NCI-H526 (cell line): Measurements from ENCODE around the gene PGAP3.
A peak's percentile ranks its signal among the peaks of the same experiment; 100 is the strongest.

Experiments
- DNase-seq, 2 experiments: peaks; one replicate each; lab custom pipeline; 2025; lab: John Stamatoyannopoulos, UW

Gene PGAP3

DNA sequence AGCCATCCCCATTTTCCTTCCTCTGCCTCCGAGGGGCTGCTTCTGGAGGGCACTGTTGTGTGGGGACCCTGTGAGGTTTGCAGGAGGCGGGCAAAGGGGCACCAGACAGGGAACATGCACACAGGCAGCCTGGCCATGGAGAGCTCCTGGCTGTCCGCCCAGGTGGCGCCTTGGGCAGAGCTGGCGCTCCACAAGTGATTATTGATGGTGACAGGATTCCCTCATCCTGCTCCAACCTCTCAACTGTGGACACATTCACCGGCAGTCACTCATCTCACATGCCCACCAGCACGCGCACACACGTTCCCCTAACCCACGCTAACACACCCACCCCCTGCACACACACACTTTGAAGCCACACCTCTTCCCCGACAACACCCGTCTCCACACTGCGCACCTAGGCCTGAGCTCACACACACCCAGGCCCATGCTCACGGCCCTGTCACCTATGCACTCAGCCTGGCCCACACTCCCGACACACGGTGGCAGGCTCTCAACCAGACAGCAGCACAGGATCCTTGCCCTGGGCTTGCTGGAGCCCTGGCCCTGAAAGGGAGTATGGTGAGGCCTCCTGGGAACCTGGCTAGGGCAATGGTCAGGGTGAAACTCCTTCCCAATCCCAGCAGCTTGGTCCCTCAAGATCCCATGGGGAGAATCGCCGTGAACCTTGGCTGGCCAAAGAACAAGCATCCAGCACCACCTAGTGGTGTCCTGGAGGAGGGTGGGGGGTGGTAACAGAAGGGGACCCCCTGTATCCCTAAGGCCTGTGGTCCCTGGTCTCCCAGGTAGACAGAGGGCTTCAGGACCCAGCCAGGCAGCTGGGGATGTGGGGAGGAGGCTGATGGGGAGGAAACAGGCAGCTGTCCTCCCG lies 16.0 kb downstream of the PGAP3 start:
- peak in 1 of 2 experiments; percentile 52 for DNase-seq

GRCh38 chr17:39670746-39671145 lies 17.1 kb downstream of the PGAP3 start:
- DNase-seq: no peak

DNA sequence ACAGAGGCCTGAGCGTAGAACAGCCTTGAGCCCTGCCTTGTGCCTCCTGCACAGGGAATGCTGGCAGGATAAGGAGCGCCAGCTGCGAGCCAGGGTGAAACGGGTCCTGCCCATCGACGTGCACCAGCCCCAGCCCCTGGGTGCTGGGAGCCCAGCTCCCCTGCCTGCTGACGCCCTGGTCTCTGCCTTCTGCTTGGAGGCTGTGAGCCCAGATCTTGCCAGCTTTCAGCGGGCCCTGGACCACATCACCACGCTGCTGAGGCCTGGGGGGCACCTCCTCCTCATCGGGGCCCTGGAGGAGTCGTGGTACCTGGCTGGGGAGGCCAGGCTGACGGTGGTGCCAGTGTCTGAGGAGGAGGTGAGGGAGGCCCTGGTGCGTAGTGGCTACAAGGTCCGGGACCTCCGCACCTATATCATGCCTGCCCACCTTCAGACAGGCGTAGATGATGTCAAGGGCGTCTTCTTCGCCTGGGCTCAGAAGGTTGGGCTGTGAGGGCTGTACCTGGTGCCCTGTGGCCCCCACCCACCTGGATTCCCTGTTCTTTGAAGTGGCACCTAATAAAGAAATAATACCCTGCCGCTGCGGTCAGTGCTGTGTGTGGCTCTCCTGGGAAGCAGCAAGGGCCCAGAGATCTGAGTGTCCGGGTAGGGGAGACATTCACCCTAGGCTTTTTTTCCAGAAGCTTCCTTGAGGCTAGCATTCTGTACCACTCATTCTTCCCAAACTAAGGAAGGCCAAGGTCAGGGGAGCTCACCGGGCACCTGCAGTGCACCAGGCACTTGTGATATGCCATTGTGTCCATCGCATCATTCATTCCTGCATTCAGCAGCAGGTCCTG lies 17.7 kb downstream of the PGAP3 start:
- DNase-seq: no peak

- peak in 1 of 2 experiments; percentile 87 for DNase-seq
Observed at GRCh38 chr17:39667945-39668924, 19.6 kb downstream of the PGAP3 start, which contains the start of gene PNMT. Gene PNMT, plus strand, starts transcription at chr17:39668453. Its CDS starts 23 bp downstream, at chr17:39668476.

DNA sequence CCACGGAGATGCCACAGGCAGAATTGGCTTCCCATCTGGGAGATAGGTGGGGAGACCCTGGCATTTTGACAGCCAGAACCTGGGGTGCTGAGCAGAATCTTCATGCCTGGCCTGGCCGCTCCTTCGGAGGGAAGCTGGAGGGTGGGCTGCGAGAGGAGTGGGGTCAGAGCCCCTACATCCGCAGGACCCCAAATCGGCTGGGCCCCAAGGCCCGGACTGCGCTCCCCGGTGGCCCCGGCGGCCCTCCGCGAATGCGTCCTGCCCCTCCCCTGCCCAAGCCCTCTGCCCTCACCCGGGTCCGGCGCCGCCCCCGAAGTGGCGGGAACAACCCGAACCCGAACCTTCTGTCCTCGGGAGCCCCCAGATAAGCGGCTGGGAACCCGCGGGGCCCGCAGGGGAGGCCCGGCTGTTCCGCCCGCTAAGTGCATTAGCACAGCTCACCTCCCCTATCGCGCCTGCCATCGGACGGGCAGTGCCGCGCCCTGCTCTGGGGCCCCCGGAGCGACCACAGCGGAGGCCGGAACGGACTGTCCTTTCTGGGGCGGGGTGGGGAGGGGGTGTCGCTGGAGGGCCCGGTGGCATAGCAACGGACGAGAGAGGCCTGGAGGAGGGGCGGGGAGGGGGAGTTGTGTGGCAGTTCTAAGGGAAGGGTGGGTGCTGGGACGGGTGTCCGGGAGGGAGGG lies 20.5 kb downstream of the PGAP3 start:
- peak in 1 of 2 experiments; percentile 20 for DNase-seq

DNA sequence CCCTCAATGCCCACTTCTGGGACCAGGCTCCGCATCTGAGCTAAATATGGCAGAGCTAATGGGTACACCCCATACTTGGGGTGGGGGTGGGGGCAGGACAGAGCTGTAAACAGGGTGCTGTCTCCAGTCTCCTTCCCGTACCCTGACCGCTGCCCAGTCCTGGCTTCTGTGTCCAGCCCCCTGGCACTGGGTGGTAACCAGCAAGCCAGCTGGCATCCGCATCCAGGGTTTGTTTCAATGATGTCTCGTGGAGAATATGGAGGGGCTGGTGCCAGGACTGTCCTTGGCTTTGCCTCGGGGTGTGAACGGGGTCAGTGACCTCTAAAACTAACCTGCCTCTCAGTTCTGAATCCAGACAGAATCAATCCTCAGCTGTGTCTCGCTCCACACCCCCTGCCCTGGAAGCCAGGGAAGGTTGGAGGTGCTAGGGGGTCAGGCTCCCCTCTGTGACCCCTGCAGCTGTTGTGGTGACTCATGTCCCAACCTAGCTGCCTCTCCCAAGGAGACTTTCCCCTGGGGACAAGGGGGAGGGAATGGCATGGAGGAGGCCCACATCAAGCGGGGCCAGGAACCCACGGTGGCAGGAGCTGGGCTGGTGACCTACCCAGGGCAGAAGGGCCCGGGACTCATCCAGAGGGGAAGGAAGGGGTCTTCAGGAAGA lies 21.1 kb downstream of the PGAP3 start:
- DNase-seq: no peak

DNA sequence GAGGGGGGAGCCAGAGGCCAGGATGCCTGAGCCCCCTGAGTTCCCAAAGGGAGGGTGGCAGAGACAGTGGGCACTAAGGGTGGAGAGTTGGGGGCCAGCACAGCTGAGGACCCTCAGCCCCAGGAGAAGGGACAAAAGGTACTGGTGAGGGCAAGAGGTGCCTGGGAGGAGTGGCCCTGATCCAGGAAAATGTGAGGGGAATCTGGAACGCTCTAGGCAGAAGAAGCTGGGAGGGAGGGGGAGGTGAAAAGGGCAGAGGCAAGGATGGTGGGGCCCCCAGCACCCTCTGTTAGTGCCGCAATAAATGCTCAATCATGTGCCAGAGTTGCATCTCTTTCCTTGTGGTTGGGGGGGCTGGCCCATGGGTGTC lies 21.6 kb downstream of the PGAP3 start:
- peak in 1 of 2 experiments; percentile 22 for DNase-seq

DNA sequence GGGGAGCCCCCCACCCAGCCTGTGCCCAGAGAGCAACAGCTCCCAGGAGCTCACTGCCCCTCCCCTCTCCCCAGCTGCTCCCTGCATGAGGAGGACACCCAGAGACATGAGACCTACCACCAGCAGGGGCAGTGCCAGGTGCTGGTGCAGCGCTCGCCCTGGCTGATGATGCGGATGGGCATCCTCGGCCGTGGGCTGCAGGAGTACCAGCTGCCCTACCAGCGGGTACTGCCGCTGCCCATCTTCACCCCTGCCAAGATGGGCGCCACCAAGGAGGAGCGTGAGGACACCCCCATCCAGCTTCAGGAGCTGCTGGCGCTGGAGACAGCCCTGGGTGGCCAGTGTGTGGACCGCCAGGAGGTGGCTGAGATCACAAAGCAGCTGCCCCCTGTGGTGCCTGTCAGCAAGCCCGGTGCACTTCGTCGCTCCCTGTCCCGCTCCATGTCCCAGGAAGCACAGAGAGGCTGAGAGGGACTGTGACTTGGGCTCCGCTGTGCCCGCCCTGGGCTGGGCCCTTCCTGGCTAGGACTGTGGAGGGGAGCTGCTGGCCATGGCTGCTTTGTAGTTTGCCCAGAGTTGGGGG lies 22.1 kb downstream of the PGAP3 start:
- peak in 1 of 2 experiments; percentile 55 for DNase-seq

- DNase-seq: no peak
Observed at GRCh38 chr17:39664581-39665561, 23.0 kb downstream of the PGAP3 start, which contains the start of gene TCAP. Gene TCAP, plus strand, starts transcription at chr17:39665349. Its CDS starts 11 bp downstream, at chr17:39665360.

GRCh38 chr17:39663688-39664580 lies 23.9 kb downstream of the PGAP3 start:
- peak in 1 of 2 experiments; percentile 49 for DNase-seq

DNA sequence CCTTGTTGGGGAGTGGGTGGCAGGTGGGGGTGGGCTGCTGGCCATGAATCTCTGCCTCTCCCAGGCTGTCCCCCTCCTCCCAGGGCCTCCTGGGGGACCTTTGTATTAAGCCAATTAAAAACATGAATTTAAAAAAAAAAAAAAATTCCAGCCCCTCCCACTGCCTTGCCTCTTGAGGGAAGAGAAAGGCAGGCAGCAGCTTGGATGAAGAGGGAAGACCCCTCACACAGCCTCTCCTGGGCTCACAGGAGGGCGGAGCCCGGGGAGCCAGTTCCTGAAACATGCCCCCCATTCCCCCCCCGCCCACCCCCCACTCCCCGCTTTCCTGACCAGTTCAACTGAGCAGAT lies 24.5 kb downstream of the PGAP3 start:
- no peak for DNase-seq

DNA sequence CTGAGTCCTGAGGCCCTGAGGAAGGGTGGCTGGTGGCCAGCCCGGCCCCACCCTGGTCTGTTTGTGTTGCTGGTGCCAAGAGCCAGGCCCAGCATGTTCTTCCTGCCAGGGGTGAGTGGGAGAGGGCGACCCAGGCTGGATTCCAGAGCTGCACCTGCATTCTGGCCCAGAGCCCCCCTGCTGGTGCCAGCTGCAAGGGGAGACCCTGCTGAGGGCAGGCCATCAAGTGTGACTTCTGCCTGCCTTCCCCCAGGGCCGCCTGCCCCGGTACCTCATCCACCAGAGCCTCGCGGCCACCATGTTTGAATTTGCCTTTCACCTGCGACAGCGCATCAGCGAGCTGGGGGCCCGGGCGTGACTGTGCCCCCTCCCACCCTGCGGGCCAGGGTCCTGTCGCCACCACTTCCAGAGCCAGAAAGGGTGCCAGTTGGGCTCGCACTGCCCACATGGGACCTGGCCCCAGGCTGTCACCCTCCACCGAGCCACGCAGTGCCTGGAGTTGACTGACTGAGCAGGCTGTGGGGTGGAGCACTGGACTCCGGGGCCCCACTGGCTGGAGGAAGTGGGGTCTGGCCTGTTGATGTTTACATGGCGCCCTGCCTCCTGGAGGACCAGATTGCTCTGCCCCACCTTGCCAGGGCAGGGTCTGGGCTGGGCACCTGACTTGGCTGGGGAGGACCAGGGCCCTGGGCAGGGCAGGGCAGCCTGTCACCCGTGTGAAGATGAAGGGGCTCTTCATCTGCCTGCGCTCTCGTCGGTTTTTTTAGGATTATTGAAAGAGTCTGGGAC lies 25.1 kb downstream of the PGAP3 start:
- DNase-seq: no peak

DNA sequence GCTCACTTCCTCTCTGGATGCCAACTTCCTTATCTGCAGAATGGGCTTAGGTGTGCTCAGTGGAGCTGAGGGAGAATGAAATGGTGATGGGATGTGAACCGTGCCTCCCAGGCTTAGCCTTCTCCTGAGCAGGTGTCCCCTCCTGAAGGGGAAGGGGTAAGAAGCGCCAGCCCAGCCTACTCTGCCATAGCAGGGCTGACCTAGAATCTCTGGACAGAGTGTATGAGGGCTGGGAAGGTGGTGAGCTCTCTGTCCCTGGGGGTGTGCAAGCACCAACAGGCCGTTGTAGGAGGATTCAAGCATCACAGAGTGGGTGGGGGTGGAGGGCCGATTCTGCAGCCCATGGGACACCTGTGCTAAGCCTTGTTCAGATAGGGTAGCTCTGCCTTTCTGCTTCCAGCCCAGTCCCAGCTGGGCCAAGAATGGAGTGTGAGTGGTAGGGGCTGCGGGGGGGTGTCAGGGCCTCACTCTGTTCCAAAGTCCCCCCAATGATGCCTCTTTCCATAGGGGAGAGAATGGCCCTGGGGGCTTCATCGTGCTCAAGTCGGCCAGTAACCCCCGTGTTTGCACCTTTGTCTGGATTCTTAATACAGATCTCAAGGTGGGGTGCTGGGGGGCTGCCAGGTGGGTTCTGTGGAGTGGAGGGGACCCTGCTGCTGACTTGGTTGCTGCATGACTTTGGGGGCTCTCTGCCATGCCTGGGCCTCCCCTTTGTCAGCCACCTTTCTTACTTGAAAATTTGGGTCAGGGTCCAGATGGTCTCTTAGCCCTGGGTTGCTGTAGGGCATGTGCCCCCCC lies 25.9 kb downstream of the PGAP3 start:
- DNase-seq: no peak

- no peak for DNase-seq
Observed at GRCh38 chr17:39660397-39661385, 27.2 kb downstream of the PGAP3 start.

GRCh38 chr17:39660011-39660360 lies 27.9 kb downstream of the PGAP3 start:
- no peak for DNase-seq
